HG03175 (cell line): ENCODE data around the gene DBP.
A peak's percentile ranks its signal among the peaks of the same experiment; 100 is the strongest.

Experiments used
- ATAC-seq: cut with Tn5 transposase; IDR thresholded peaks from one replicate; pipeline ENCODE4 v1.9.1; 2021; ENCODE audit warnings: mild to moderate bottlenecking, moderate library complexity; ENCODE audit not compliant: unreplicated experiment

DBP gene

GRCh38 chr19:48613852-48614435 lies 23.2 kb downstream of the DBP start:
- no peak for ATAC-seq

- ATAC-seq: no peak
These were observed 23.9 kb downstream of the DBP start for GRCh38 chr19:48613024-48613851.

DNA sequence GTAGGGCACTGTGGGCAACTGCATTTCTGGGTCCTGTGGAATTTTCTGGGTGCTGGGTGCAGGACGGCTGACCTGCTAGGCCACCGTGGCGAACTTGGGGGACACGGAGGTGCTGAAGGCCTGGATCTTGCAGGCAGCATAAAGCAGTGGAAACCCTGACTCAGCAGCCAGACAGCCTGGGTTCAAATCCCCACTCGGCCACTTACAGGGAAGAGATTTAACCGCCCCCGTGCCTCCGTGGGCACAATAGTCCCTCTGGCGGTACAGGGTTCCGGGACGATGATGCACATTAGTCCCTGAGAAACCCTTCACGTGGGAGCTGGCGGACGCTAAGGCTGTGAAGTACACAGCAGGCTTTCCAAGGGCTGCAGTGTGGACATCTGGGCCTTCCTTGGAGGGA lies 25.3 kb downstream of the DBP start:
- no peak for ATAC-seq

DNA sequence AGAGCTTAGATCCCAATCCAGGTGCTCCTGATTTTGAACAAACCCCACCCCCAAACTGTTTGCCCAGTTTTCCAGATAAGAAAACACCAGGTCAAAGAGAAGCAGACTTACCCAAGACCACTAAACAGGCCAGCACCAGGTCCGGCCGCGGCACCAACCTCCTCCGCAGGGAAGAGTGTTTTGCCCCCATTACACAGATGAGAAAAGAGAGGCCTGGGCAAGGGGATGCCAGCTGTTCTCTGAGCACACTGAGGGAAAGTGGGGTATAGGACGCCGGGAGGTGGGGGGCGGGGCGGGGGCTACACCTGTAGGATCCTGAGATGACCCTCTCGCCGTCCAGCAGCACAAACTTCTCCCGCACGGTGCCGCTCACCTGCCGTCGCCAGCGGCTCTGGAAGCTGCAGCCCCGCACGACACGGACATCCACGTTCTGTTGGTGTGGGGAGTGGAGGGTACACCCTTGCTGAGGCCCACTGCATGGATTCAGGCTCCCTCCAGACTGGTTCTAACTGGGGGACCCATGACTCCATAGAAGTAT lies 27.5 kb downstream of the DBP start:
- ATAC-seq: no peak

GRCh38 chr19:48608798-48609263 lies 28.3 kb downstream of the DBP start:
- peak; percentile 49 for ATAC-seq

DNA sequence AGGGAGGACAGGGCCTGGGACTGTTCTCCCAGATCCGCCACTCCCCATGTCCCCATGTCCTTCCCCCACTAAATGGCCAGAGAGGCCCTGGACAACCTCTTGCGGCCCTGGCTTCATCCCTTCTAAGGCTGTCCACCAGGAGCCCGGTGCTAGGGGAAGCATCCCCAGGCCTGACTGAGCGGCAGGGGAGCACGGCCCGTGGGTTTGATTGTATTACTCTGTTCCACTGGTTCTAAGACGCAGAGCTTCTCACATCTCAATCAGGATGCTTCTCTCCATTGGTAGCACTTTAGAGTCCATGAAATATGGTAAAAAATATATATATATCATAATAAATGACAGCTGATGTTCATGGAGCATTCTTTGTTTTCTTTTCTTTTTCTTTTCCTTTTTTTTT lies 29.8 kb downstream of the DBP start:
- ATAC-seq: no peak

DNA sequence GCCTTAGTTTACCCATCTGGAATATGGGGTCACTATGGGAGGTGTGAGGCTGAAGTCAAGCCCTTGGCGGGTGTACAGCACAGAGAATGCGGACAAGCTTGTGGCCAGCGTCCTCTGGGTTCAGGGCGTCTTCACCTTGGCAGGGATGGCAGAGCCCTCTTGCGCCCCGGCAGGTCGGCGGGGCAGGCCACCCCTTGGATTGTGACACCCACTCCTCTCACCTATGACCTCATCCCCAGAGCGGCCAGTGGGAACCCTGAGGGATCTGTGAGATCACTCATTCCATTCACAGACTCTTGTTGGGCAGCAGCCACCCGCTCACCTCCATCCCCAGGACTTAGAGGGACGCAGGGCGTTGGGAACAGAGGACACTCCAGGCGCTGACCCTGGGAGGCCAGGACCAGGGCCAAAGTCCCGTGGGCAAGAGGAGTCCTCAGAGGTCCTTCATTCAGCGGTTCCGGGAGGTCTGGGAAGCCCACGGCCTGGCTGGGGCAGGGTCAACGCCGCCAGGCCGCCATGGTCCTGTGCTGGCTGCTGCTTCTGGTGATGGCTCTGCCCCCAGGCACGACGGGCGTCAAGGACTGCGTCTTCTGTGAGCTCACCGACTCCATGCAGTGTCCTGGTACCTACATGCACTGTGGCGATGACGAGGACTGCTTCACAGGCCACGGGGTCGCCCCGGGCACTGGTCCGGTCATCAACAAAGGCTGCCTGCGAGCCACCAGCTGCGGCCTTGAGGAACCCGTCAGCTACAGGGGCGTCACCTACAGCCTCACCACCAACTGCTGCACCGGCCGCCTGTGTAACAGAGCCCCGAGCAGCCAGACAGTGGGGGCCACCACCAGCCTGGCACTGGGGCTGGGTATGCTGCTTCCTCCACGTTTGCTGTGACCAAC lies 30.5 kb downstream of the DBP start, which contains the start of gene SPACA4:
Gene SPACA4 (plus strand): TSS at position 280 of the 896 bp plus-strand sequence. CDS start 237 bp downstream, at position 517.
- ATAC-seq: no peak

DNA sequence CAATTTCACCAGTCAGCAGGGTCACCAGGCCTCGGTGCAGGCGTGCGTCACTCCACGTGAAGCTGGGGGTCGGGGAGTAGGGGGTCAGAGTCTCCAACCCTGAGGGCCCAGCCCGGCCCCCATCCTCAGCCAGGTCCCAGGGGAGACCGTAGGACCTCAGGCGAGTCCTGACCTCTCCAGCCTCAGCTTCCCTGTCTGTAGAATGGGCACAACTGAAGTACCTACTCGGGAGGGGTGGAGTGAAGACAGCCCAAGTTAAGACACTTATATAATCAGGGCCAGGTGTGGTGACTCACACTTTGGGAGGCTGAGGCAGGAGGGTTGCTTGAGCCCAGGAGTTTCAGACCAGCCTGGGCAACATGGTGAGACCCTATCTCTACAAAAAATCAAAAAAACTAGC lies 33.3 kb downstream of the DBP start:
- no peak for ATAC-seq

DNA sequence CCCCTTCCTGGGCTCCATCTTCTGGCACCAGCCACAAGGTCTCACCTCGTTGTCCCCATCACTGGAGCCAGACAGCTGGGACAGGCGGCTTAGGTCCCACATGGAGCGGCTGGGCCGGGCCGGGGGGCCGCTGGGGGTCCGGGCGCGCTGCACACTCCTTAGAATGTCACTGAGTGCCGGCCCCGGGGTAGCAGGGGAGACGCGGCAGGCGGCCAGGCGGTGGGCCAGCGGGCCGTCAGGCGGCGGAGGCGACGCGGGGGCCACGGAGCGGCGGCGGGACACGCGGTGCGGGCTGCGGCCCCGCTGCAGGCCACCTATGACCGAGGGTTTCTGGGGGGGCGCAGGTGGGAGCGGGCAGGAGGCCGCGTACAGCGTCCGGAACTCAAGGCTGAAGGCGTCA lies 33.7 kb downstream of the DBP start:
- ATAC-seq: no peak

DNA sequence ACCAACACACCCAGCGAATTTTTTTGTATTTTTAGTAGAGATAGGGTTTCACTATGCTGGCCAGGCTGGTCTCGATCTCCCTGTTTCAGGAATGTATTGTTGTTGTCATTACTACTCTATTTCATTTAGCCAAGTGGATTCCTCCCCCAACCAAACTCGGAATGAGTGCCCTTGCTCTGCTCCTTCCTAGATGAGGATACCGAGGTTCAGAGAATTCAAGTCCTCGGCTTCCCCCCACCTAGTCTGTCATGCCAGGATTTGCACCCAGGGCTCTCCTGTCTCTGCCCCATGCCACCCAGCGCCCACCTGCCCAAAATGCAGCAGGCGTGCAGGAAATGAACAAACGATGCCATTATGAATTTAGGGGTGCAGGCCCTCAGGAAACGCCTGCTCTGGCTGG lies 34.2 kb downstream of the DBP start:
- ATAC-seq: no peak

DNA sequence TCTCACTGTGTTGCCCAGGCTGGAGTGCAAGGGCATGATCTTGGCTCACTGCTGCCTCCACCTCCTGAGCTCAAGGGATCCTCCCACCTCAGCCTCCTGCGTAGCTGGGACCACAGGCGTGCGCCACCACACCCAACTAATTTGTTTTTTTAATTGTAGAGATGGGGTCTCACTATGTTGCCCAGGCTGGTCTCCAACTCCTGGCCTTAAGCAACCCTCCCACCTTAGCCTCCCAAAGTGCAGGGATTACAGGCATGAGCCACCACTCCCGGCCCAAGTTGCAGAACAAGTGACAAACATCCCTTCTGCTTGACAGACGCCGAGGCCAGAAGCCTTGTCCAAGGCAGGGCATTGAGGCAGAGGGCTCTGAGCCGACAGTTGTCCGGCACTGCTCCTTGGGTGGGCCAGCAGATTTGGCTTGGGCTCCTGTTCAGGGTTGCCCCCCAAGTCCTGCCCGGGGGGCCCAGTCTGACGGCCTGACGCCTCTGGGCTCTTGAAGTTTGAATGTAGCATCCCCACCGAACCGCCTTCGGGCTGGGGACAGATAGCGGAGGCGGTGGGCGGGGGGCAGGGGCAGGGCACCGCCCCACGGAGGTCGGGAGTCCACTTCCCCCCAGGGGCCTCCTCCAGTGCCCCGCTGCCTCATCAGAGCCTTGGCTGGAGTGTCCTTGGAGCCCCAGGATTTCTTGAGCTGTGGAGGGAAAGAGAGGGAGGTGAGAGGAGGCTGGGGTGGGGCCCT lies 36.3 kb downstream of the DBP start:
- ATAC-seq: no peak

DNA sequence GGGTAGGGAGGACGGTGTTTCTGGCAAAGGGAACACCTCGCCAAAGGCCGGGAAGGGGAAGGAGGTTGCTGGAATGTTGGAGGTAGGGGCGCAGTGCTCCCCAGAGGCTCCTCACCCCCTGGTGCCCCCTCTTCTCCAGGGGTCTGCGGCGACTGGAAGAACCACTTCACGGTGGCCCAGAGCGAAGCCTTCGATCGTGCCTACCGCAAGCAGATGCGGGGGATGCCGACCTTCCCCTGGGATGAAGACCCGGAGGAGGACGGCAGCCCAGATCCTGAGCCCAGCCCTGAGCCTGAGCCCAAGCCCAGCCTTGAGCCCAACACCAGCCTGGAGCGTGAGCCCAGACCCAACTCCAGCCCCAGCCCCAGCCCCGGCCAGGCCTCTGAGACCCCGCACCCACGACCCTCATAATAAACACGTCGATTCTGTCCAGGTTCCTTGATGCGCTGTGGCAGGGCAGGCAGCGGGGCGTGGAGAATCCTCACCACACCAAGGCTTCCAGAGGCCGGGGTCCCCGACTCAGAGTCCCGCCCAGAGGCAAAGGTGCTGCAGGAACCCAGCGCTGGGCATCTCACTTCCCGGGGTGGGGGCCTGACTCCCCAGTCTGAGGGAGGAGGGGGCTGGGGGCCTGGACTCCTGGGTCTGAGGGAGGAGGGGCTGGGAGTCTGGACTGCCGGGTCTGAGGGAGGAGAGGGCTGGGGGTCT lies 38.0 kb downstream of the DBP start:
- no peak for ATAC-seq

- ATAC-seq: no peak
These were observed 40.3 kb downstream of the DBP start for GRCh38 chr19:48596679-48597465.

DNA sequence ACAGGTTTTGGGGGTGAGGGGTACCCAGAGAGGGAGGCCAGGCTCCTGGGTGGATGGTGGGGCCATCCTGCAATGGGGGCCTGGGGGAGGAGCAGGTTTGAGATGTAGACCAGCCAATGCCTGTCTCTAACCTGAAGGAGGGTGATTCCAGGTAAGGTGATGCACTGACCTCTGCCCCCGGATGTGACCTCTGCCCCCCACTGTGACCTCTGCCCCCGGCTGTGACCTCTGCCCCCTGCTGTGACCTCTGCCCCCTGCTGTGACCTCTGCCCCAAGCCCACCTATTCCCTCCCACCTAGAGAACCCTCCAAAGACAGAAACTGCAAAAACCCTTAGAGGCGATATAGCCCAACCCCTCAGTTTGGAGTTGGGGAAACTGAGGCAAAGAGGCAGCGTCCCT lies 40.9 kb downstream of the DBP start:
- ATAC-seq: no peak

- ATAC-seq: no peak
These were observed 41.3 kb downstream of the DBP start for GRCh38 chr19:48595833-48596232.

- ATAC-seq: no peak
These were observed 42.0 kb downstream of the DBP start for GRCh38 chr19:48595171-48595570.

DNA sequence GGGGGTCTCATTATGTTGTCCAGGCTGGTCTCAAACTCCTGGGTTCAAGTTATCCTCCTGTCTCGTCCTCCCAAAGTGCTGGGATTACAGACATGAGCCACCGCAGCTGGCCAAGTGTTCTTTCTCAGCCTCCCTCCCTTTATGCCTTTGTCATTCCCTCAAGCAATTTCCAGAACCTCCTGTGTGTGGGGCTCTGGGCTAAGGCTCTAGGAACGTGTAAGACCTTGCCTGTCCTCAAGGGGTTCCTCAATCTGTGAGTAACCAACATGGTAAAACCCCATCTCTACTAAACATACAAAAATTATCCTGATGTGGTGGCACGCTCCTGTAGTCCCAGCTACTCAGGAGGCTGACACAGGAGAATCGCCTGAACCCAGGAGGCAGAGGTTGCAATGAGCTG lies 46.2 kb downstream of the DBP start:
- ATAC-seq: no peak

GRCh38 chr19:48588670-48589401 lies 48.3 kb downstream of the DBP start:
- peak; percentile 42 for ATAC-seq
